Lower leg skin (tissue), 3 donors: ENCODE results near the gene PAXX.

Experiments
- POLR2A ChIP-seq, 2 donors: fragments of 450-650 bp; IDR thresholded peaks; one replicate each; pipeline ENCODE4 v1.6.1; 2016 to 2017; ENCODE audit warnings: antibody characterized with exemption in 2 of 2, mild to moderate bottlenecking in 1 of 2, moderate library complexity in 1 of 2
- TF ChIP-seq, protein P1 (sequence below), 3 donors: fragments of 450-650 bp; IDR thresholded peaks; one replicate each; pipeline ENCODE4 v1.5.1; 2016; ENCODE audit warnings: antibody characterized with exemption in 3 of 3, mild to moderate bottlenecking in 3 of 3, moderate library complexity in 2 of 3

GRCh38 chr9:136995362-136995761 lies 3.1 kb downstream of the PAXX start:
- no peak for TF ChIP-seq POLR2A (IDR thresholded peaks at IDR 0.05)
- TF ChIP-seq, protein P1, sequence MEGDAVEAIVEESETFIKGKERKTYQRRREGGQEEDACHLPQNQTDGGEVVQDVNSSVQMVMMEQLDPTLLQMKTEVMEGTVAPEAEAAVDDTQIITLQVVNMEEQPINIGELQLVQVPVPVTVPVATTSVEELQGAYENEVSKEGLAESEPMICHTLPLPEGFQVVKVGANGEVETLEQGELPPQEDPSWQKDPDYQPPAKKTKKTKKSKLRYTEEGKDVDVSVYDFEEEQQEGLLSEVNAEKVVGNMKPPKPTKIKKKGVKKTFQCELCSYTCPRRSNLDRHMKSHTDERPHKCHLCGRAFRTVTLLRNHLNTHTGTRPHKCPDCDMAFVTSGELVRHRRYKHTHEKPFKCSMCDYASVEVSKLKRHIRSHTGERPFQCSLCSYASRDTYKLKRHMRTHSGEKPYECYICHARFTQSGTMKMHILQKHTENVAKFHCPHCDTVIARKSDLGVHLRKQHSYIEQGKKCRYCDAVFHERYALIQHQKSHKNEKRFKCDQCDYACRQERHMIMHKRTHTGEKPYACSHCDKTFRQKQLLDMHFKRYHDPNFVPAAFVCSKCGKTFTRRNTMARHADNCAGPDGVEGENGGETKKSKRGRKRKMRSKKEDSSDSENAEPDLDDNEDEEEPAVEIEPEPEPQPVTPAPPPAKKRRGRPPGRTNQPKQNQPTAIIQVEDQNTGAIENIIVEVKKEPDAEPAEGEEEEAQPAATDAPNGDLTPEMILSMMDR (IDR thresholded peaks at IDR 0.05): no peak
